ENCODE measurements around the gene DOCK6.
"Not testable (repeated sequence)": the region's sequence is repeated elsewhere in the genome, so short reads cannot be mapped to it uniquely, and the experiment has no call there.

The DOCK6 gene

DNA sequence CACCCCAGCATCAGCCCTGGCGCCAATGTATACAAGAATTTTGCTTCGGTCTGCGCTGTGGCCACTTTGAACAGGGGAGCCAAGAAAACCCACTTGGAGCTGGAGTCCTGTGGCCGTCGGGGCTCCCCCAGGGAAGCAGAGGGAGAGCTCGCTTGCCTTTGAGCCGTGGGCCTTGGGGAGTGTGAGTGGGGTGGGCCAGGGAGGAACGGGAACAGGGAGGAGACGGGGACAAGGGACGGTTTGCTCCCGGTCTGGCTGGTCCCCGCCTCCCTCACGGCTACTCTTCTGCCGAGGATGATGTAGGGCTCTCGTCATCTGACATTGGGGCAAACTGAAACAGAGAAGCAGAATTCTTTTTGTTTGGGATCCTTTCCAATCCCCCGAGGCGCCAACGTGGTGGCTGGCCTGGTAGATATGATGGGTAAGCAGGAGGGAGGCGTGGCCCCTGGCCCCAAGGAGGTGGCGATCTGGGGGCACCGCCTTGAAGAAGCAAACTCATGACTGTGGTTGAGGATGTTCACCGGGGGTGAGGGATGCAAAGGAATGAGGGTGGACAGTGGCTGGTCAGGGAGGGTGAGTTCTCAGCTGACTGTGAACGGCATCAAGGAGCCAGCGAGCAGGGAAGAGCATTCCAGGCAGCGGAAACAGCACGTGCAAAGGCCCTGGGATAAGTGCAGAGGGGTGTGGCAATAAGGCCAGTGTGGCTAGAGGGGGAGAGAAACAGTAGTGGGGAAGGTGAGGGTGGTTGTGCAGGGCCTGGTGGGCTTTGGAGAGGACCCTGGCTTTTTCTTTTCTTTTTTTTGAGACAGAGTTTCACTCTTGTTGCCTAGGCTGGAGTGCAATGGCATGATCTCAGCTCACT lies 95.8 kb downstream of the DOCK6 start:
- DNase-seq: no peak

DNA sequence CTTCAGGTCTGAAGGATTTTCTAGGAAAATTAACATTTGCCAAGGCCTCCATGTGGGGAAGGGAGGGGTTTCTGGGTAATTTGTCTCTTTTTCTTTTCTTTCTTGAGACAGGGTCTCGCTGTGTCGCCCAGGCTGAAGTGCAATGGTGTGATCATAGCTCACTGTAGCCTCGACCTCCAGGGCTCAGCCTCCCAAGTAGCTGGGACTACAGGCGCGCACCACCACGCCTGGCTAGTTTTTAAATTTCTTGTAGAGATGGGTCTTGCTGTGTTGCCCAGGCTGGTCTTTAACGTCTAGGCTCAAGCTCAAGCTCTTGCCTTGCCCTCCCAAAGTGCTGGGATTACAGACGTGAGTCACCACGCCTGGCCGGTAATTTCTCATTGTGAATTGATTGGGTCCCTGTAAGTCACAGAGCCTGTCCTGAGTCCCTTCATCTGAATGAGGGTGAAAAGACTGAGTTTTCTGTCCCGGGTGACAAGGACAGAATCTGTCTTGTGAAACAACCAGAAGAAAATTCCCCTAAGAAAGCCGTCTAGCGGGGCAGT lies 96.8 kb downstream of the DOCK6 start:
- no peak for DNase-seq

DNA sequence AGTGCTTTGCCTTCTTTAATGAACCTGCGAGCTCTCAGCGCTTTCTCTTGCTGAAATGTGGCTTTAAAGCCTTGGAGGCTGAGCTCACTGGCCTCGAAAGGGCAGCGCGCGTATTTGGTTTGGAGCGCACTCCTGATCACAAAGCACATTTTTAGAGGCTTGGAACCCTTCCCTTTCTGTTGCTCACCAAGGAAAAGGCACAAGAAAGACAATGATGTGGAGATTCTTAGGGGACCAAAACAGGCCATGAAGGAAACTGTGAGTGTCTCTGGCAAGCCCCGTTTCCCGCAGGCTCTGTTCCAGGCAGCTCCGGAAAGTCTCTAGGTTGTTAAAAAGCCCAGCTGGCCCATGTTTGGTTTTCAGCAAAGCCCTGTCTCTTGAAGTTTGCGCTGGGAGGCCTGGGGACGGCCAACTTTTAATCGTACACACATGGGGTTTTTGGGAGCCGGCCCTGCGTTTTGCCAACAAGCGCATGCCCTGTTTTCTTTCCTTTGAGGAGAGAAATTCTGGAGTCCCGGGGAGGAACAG lies 97.4 kb downstream of the DOCK6 start:
- no peak for DNase-seq

DNA sequence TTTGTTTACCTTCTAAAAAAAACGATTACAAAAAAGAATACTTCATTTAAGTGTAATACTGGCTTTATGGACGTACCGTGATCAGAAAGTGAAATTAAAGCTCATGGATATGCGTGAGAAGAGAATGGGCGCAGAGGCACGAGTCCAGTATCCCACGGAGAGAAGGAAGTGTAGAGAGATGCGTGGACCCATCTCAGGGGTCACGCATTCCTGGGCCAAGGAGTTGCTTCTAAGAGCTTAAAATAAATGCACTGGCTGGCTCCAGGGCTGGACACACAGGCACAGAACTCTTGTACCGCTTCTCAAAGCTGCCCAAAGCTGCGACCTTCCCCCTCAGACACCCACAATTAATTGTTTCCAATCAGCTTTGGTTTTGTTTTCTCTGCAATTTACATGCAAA lies 98.0 kb downstream of the DOCK6 start:
- DNase-seq: no peak

DNA sequence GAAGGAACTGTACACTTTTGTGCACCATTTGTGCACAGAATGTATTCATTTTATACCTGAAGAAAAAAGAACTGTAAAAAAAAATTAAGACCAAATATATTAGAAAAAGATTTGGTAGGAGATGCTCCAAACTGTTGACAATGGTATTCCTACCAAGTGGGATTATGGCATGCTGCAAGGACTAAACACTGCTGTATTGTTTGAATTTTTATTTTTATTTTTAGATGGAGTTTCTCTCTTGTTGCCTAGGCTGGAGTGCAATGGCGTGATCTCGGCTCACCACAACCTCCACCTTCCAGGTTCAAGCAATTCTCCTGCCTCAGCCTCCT lies 101.9 kb downstream of the DOCK6 start:
- DNase-seq: not testable (repeated sequence)

DNA sequence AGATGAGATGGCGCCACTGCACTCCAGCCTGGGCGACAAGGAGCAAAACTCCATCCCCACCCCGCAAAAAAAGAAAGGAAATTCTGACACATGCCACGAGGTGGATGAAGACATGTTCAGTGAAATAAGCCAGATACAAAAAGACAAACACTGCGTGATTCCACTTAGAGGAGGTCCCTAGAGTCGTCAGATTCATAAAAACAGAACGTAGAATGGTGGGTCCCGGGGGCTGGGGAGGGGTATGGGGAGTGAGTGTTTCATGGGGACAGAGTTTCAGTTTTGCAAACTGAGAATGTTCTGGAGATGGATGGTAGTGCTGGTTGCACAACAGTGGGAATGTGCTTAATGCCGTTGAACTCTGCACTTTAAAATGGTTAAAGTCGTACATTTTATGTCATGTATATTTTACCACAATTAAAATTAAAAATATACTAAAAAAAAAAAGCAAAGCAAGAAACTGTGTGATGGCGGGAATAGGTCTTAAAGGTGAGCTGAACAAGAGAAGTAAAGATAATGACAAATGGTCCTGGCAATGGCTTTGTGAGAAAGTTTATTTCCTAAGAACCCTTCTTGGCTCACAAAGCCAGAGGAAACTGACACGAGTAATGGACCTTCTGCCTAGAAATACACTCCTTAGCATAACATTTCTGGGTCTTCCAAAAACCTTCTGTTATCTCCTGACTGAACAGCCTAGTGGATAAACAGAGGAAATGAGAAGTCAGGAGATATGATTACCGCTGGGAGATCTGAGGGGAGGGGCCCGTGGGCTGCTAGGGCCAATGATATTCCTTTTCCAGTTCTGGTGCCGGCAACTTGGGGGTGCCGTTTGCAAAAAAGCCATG lies 102.5 kb downstream of the DOCK6 start:
- no peak for DNase-seq

DNA sequence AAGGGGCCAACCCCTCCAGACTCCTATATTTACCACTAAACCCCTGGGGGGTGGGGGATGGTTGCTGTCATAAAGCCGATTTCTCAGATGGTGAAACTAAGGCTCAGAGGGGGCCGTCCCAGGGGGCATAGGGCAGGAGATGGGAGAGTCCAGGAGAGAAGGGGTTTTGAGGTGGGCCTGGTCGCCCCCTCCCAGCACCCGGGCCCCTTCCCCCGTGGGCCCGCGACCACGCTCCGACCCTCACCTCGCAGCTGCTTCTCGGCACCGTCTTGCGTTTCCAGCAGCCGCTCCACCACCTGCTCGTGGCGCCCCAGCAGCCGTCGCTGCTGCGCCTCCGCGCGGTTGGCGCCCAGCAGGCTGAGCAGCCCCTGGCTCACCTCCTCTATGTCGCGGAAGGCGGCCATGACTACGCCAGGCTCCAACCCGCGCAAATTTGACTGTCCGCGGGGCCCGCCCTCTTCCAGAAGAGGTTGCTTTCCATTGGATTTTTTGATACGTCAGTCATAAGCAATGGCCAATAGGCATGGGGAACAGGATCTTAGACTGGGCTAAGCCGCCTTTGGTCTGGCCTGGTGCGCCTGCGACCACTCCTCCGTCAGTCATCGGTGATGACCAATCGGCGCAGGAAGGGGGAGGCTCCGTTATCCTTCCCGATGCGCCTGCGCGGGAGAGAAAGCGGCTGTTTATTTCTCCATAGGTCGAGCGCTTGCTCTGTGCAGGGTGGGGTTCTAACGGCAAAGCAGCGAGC lies 106.8 kb downstream of the DOCK6 start, which contains the start of gene SPC24:
TSS of gene SPC24 (minus strand) at position 410 of the 748 bp plus-strand sequence. CDS start at position 404, 6 bp downstream.
- peak; percentile 98 for DNase-seq

DNA sequence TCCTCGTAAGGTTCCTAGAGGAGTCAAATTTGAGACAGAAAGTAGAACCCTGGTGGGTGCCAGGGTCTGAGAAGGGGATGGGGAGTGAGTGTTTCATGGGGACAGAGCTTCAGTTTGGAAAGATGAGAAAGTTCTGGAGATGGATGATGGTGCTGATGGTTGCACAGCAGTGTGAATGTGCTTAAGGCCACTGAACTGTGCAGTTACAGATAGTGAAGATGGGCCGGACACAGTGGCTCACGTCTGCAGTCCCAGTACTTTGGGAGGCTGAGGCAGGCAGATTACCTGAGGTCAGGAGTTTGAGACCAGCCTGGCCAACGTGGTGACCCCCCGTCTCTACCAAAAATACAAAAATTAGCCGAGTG lies 107.7 kb downstream of the DOCK6 start:
- no peak for DNase-seq

DNA sequence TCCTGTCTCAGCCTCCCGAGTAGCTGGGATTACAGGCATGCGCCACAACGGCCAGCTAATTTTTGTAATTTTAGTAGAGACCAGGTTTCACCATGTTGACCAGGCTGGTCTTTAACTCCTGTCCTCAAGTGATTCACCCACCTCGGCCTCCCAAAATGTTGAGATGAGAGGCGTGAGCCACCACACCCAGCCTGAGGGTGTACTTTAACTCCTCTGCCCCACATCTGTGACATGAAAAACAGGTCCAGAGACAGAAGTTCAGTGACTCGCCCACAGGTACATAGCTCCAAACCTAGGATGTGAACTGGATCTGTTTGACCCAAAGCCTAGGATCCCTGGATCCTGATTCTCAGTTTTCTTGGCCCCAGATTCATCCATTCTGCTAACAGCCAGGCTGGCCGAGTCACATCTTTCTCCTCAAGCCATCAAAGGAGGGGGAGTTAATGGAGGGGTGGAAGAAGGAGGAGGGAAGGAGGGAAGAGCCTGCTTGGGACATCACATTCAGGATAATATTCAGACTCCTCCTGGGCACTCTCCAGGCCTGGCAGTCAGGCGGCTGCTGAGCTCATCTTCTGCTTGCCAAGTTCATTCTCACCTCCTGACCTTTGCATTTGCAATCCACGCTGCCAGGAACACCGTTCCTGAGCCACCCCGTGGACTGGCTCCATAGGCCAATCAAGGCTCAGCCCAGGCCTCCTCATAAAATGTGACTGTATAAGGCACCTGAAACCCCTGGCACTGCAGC lies 109.8 kb downstream of the DOCK6 start:
- DNase-seq: no peak

DNA sequence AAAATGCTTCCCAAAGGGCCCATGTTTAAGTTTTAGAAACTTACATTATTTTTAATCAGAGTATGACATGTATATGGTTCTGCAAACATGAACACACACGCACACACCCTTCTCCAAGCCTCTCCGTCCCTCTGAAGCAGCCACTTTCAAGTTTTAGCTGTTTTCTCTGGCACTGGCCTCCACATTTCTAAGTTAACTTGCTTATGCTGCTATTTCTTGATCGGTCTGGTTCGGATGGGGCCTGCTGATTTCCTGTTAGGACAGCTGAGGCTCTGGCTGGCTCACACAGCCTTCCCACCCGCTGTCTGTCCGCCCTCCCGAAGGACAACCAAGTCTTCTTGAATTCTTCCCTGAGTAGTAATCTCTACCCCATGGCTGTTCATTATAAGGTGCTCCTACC lies 111.1 kb downstream of the DOCK6 start:
- DNase-seq: no peak

All from NCI-H1694 (cell line).